ENCODE data around the gene ARPC1A.
"Not testable (repeated sequence)": the region's sequence is repeated elsewhere in the genome, so short reads cannot be mapped to it uniquely, and the experiment has no call there.

ARPC1A gene

DNA sequence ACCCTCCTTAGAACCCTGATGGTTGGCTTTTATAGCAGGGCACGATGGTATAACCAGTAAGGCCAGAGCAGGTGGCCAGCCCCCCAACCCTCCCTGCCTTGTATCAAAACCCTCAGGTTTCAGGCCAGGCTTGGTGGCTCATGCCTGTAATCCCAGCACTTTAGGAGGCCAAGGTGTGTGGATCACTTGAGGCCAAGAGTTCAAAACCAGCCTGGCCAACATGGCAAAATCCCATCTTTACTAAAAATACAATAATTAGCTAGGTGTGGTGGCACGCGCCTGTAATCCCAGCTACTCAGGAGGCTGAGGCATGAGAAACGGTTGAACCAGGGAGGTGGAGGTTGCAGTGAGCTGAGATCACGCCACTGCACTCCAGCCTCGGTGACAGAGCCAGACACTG, 3.0 kb upstream of the ARPC1A start:
- not testable (repeated sequence) for DNase-seq (ENCODE audit: low spot score)

DNA sequence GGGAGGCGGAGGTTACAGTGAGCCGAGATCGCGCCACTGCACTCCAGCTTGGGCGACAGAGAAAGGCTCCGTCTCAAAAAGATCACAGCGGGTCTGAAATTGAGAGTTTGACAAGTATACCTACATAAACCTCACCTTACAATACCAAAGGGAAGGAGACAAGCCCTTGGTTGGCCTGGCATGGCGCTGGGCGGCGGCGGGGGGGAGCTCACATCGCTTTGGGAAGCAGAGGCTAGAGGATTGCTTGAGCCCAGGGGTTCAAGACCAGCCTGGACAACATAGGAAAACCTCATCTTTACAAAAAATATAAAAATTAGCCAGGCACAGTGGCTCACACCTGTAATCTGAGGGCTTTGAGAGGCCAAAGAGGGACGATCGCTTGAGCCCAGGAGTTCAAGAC, 1.1 kb upstream of the ARPC1A start:
- no peak for DNase-seq (ENCODE audit: low spot score)

- no peak for DNase-seq (ENCODE audit: low spot score)
These were observed 651 bp upstream of the ARPC1A start for GRCh38 chr7:99325001-99325493.

GRCh38 chr7:99326408-99326782, 697 bp downstream of the ARPC1A start:
- DNase-seq (ENCODE audit: low spot score): no peak

DNA sequence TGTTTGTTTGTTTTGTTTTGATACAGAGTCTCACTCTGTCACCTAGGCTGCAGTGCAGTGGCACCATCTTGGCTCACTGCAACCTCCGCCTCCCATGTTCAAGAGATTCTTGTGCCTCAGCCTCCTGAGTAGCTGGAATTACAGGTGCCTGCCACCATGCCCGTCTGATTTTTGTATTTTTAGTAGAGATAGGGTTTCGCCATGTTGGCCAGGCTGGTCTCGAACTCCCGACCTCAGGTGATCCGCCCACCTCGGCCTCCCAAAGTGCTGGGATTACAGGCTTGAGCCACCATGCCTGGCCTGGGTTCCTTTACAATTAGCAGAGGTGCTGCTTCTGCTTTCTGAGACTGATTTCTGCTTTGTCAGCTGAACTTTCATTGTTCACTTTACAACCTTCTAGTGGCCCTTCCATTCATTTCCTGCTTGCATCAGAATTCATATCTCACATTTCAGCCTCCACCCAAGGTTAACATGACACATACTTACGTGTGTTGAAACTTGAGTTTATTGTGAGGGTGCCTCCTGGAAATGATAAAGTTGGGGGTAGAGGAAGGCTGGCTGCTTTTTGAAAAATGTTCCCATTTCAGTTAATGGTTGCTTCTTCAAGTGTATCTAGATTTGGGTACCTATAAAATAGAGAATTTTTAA, 4.7 kb downstream of the ARPC1A start:
- not testable (repeated sequence) for DNase-seq (ENCODE audit: low spot score)

DNA sequence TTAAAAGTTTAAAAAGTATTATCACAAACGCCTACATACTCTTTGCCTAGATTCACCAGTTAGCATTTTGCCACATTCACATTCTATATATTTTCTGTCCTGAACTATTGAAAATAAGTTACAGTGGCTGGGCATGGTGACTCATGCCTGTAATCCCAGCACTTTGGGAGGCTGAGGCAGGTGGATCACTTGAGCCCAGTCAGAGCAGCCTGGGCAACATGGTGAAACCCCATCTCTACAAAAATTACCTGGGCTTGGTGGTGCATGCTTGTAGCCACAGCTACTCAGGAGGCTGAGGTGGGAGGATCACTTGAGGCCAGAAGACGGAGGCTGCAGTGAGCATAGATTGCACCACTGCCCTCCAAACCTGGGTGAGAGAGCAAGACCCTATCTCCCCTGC, 5.3 kb downstream of the ARPC1A start:
- DNase-seq (ENCODE audit: low spot score): no peak

GRCh38 chr7:99339595-99339994, 13.9 kb downstream of the ARPC1A start:
- DNase-seq (ENCODE audit: low spot score): no peak

- DNase-seq (ENCODE audit: low spot score): no peak
These were observed 15.0 kb downstream of the ARPC1A start for GRCh38 chr7:99340659-99341058.

DNA sequence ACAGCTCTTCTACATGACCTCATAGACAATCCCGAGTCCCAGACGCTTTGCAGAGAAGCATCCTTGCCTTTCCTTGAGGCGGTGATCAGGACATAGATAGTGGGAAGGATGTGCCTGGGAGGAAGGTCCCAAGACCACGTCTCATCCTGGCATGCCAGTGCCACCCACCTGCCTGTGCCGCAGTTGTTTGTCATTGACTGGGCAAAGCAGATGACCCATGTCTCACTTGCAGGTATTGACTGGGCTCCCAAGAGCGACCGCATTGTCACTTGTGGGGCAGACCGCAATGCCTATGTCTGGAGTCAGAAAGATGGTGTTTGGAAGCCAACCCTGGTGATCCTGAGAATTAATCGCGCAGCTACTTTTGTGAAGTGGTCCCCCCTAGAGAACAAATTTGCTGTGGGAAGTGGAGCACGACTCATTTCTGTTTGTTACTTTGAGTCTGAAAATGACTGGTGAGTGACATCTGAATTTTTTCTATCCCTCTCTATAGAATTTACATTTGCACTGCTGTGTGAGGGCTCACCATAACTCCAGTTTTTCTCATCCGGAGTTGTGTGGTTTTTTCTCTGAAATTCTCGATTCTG, 18.5 kb downstream of the ARPC1A start:
- no peak for DNase-seq (ENCODE audit: low spot score)

GRCh38 chr7:99350641-99351040, 24.9 kb downstream of the ARPC1A start:
- not testable (repeated sequence) for DNase-seq (ENCODE audit: low spot score)

GRCh38 chr7:99352247-99352646, 26.5 kb downstream of the ARPC1A start:
- no peak for DNase-seq (ENCODE audit: low spot score)

DNA sequence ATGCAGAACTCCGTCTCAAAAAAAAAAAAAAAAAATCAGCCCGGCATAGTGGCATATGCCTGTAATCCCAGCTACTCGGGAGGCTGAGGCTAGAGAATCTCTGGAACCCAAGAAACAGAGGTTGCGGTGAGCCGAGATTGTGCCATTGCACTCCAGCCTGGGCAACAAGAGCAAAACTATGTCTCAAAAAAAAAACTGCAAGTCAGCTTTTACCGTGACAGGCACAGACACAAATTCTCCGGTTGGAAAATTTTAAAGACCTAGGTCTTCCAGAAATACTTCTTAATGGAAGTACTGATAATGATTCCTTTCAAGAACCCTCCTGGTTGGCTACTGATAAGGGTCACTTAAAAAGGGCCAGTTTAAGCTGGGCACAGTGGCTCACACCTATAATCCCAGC, 29.4 kb downstream of the ARPC1A start:
- no peak for DNase-seq (ENCODE audit: low spot score)

DNA sequence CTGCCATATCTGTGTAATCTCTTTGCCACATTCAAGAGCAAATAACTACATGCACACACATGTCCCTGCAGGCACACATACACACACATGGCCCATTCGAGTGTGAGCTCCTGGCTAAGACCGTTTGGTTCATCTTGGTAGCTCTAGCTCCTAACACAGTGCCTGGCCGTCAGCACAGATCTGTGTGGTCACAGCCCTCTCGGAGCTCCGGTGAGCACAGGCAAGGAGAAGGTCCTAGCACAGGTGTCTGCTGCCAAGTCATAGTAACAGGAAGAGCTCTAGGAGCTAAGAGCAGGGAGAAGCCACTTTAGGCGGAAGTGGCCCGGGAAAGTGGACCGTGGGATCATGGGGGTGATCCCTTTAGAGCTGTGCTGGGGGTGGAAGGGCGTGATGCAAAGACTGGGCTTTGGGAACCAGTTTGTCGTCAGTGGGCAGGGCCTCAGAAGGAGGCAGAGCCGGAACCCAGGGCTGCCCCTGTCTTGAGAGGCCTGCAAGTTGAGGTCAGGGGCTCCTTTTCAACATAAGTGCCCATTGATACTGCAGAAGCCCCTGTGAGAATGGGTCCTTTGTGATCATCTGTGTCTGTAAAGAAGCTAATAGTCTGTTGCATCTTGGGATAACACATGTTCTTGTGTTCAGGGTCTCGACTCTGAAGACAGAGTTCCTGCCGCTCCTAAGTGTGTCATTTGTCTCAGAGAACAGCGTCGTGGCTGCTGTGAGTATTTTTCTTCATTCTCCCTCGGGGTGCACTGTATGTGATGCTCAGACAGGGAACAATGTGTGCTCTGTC, 32.2 kb downstream of the ARPC1A start:
- no peak for DNase-seq (ENCODE audit: low spot score)

GRCh38 chr7:99358521-99358920, 32.8 kb downstream of the ARPC1A start:
- not testable (repeated sequence) for DNase-seq (ENCODE audit: low spot score)

- no peak for DNase-seq (ENCODE audit: low spot score)
These were observed 33.9 kb downstream of the ARPC1A start for GRCh38 chr7:99359465-99360154.

GRCh38 chr7:99362801-99363200, 37.1 kb downstream of the ARPC1A start:
- no peak for DNase-seq (ENCODE audit: low spot score)

GRCh38 chr7:99363286-99363685, 37.6 kb downstream of the ARPC1A start:
- DNase-seq (ENCODE audit: low spot score): no peak

DNA sequence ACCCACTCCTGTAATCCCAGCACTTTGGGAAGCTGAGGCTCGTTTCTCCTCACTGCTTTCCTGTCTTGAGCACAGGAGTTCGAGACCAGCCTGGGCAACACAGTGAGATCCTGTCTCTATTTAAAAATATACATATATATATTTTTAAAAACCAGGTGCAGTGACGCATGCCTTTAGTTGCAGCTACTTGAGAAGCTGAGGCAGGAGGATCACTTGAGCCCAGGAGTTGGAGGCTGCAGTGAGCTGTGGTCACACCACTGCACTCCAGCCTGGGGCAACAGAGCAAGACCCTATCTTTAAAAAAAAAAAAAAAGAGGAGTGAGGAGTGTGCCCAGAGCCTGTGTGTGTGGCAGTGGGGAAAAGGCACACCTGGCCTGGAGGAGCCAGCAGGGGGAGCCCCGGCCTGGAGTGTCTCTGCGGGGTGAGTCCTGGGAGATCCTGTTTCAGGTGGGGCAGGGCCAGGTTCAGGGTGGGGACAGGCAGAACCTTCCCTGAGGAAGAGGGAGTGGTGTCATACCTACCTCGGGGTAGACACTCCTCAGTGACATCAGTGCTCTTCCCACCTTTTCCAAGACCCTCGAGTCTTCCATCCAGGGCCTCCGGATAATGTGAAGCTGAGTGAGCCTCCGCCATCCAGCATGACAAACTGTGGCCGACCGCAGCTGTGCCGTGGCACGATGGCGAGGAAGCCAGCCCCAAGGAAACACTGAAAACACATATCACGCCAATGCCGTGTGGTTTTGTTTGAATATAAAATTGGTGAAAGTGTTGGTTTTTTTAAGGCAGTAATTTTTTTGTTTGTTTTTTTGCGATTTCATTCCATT, 39.8 kb downstream of the ARPC1A start:
- peak; percentile 70 for DNase-seq (ENCODE audit: low spot score)

DNA sequence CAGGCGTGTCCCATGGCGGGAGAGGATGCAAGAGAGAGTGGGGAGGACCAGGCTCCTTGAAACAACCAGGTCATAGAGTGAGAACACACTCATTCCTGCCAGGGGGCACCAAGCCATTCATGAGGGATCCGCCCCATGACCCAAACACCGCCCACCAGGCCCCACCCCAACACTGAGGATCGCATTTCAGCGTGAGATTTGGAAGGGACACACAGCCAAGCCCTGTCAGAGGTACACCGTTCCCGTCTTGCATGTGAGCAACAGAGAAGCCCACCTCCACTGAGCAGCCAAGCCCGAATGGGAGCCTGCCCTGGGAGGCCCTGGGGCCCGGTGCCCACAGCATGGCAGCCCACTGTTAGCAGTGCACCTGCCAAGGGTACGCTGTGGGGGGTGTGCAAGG, 40.9 kb downstream of the ARPC1A start:
- DNase-seq (ENCODE audit: low spot score): no peak

GRCh38 chr7:99368750-99369389, 43.2 kb downstream of the ARPC1A start:
- no peak for DNase-seq (ENCODE audit: low spot score)

- DNase-seq (ENCODE audit: low spot score): no peak
These were observed 44.2 kb downstream of the ARPC1A start for GRCh38 chr7:99369767-99370391.
